Thoracic aorta (tissue), 2 donors: ENCODE measurements around the gene VIM. TPM values are rescaled to one million over a fixed set of nuclear protein-coding genes. Genes with fewer than 3 reads are reported as not detected.

Experiments
- ATAC-seq: fragments of 150-250 bp; one replicate; pipeline ENCODE4 v1.8.0; 2017; ENCODE audit warnings: low read depth; ENCODE audit not compliant: insufficient number of reproducible peaks, low FRiP score
- DNase-seq: peaks from one replicate; pipeline ENCODE4 v3.0.0-alpha.2; 2020; ENCODE audit warnings: low spot score
- H3K27ac ChIP-seq, 2 donors: fragments of 200-600 bp; sonication (generic); 1 replicate in 1 of 2; 2 replicates in 1 of 2; pipeline ENCODE4 v1.5.1; 2016; ENCODE audit warnings: mild to moderate bottlenecking in 2 of 2, moderate library complexity in 2 of 2
- H3K27me3 ChIP-seq: fragments of 200-600 bp; sonication (generic); replicated peaks from 2 replicates; pipeline ENCODE4 v1.6.0; 2016; ENCODE audit warnings: mild to moderate bottlenecking; ENCODE audit not compliant: insufficient read depth
- H3K36me3 ChIP-seq: fragments of 200-600 bp; sonication (generic); one replicate; pipeline ENCODE4 v1.5.1; 2016
- H3K4me1 ChIP-seq, 2 donors: fragments of 200-600 bp; sonication (generic); 1 replicate in 1 of 2; 2 replicates in 1 of 2; pipeline versions ENCODE4 v1.5.1 to v1.6.0; 2016; ENCODE audit warnings: low read depth in 2 of 2, mild to moderate bottlenecking in 1 of 2; ENCODE audit not compliant: control insufficient read depth in 1 of 2
- H3K4me3 ChIP-seq: fragments of 200-600 bp; sonication (generic); 2 replicates; pipeline ENCODE4 v1.5.1; 2016; ENCODE audit warnings: mild to moderate bottlenecking
- H3K9me3 ChIP-seq: fragments of 200-600 bp; sonication (generic); 2 replicates; pipeline ENCODE4 v1.5.1; 2016
- CTCF ChIP-seq: fragments of 200-600 bp; sonication (generic); IDR thresholded peaks from one replicate; pipeline ENCODE4 v1.5.1; 2019; ENCODE audit warnings: antibody characterized with exemption
- total RNA-seq, 2 donors: library from RNA; depleted of rRNA; stranded (reverse); fragments of >200 nt; gene quantifications; one replicate each; pipeline versions ENCODE4 v1.1.0 to v1.2.3, GENCODE V29; 2016

Gene VIM
- total RNA-seq, 2 donors from 2014 or later: 5,884 to 8,033 TPM

GRCh38 chr10:17217631-17218232 is 10.3 kb upstream of the VIM start:
- DNase-seq: no peak
- Histone ChIP-seq H3K27ac (peak overlapping the region; percentile 84 to 97), H3K27me3 (no peaks in the 10 kb centered on the region), H3K9me3 (no peaks in the 10 kb centered on the region), H3K4me1 (peaks cover 38 to 66% of the 10 kb centered on the region in 2 donors), H3K36me3 (no peaks in the 10 kb centered on the region), H3K4me3 (no peak overlapping the region)
- ATAC-seq: no peak
- TF ChIP-seq CTCF: no peak

- no peak overlapping the region for H3K27ac ChIP-seq
- no peak for ATAC-seq
- peaks cover 29 to 53% of the 10 kb centered on the region in 2 donors for H3K4me1 ChIP-seq
- no peak overlapping the region for H3K4me3 ChIP-seq
- H3K27me3 ChIP-seq: no peaks in the 10 kb centered on the region
- H3K36me3 ChIP-seq: no peaks in the 10 kb centered on the region
- DNase-seq: no peak
- no peaks in the 10 kb centered on the region for H3K9me3 ChIP-seq
- TF ChIP-seq CTCF: no peak
These were observed 9.0 kb upstream of the VIM start for GRCh38 chr10:17219024-17219423.

GRCh38 chr10:17220652-17221100 is 7.4 kb upstream of the VIM start:
- DNase-seq (no peak), ATAC-seq (no peak)
- Histone ChIP-seq H3K4me1 (peaks cover 18 to 38% of the 10 kb centered on the region in 2 donors), H3K4me3 (no peak overlapping the region), H3K36me3 (no peaks in the 10 kb centered on the region), H3K27ac (peak overlapping the region; percentile 52 to 61), H3K9me3 (no peaks in the 10 kb centered on the region), H3K27me3 (no peaks in the 10 kb centered on the region)
- TF ChIP-seq CTCF: no peak

- Histone ChIP-seq H3K9me3 (no peaks in the 10 kb centered on the region), H3K4me1 (peaks cover 16 to 36% of the 10 kb centered on the region in 2 donors), H3K36me3 (no peaks in the 10 kb centered on the region), H3K4me3 (no peak overlapping the region), H3K27me3 (no peaks in the 10 kb centered on the region), H3K27ac (no peak overlapping the region)
- DNase-seq (no peak), ATAC-seq (no peak)
- no peak for TF ChIP-seq CTCF
These were observed 5.7 kb upstream of the VIM start for GRCh38 chr10:17222329-17222728.

GRCh38 chr10:17225808-17226207 is 2.2 kb upstream of the VIM start:
- H3K4me3 ChIP-seq: no peak overlapping the region
- ATAC-seq: no peak
- no peaks in the 10 kb centered on the region for H3K9me3 ChIP-seq
- H3K4me1 ChIP-seq: peaks cover 11 to 23% of the 10 kb centered on the region in 2 donors
- no peak for TF ChIP-seq CTCF
- peaks cover 5% of the 10 kb centered on the region for H3K36me3 ChIP-seq
- H3K27ac ChIP-seq: peak overlapping the region; percentile 98 to 99
- no peak for DNase-seq
- H3K27me3 ChIP-seq: no peaks in the 10 kb centered on the region
